ENCODE measurements around the gene NCAN.

NCAN gene

GRCh38 chr19:19279062-19279612, 67.4 kb downstream of the NCAN start:
- no peak for DNase-seq (ENCODE audit: low read depth in 3 of 3, low spot score in 1 of 3)

- DNase-seq (ENCODE audit: low read depth in 3 of 3, low spot score in 1 of 3), result no peak
Observed at GRCh38 chr19:19279853-19280252, 68.1 kb downstream of the NCAN start.

- DNase-seq (ENCODE audit: low read depth in 3 of 3, low spot score in 1 of 3), result no peak
Observed at GRCh38 chr19:19280561-19280960, 68.8 kb downstream of the NCAN start.

GRCh38 chr19:19285686-19286085, 73.9 kb downstream of the NCAN start:
- no peak for DNase-seq (ENCODE audit: low read depth in 3 of 3, low spot score in 1 of 3)

GRCh38 chr19:19292607-19293006, 80.8 kb downstream of the NCAN start:
- no peak for DNase-seq (ENCODE audit: low read depth in 3 of 3, low spot score in 1 of 3)

GRCh38 chr19:19294914-19295313, 83.2 kb downstream of the NCAN start:
- no peak for DNase-seq (ENCODE audit: low read depth in 3 of 3, low spot score in 1 of 3)

GRCh38 chr19:19296953-19297689, 85.4 kb downstream of the NCAN start:
- DNase-seq (ENCODE audit: low read depth in 3 of 3, low spot score in 1 of 3), result no peak

GRCh38 chr19:19297759-19298158, 86.0 kb downstream of the NCAN start:
- DNase-seq (ENCODE audit: low read depth in 3 of 3, low spot score in 1 of 3), result no peak

GRCh38 chr19:19300613-19301012, 88.9 kb downstream of the NCAN start:
- DNase-seq (ENCODE audit: low read depth in 3 of 3, low spot score in 1 of 3), result no peak

Data from stimulated activated CD4-positive, alpha-beta T cell treated with anti-CD3 and anti-CD28 coated beads, TNF-alpha, amount 100 ng/mL, for 1 hour (primary cell).